AG08396 (cell line): Measurements from ENCODE around the gene TMEM178B.
"Not testable (repeated sequence)": the region's sequence is repeated elsewhere in the genome, so short reads cannot be mapped to it uniquely, and the experiment has no call there.

ENCODE experiments used
- DNase-seq: peaks from one replicate; pipeline ENCODE4 v3.0.0; 2012; ENCODE audit warnings: low spot score, mixed read lengths

The TMEM178B gene

GRCh38 chr7:141387521-141388217 lies 313.8 kb downstream of the TMEM178B start:
- DNase-seq: no peak

GRCh38 chr7:141389140-141389796 lies 315.4 kb downstream of the TMEM178B start:
- DNase-seq: no peak

- no peak for DNase-seq
Measured at GRCh38 chr7:141390339-141390738, 316.5 kb downstream of the TMEM178B start.

GRCh38 chr7:141393056-141393455 lies 319.2 kb downstream of the TMEM178B start:
- no peak for DNase-seq

DNA sequence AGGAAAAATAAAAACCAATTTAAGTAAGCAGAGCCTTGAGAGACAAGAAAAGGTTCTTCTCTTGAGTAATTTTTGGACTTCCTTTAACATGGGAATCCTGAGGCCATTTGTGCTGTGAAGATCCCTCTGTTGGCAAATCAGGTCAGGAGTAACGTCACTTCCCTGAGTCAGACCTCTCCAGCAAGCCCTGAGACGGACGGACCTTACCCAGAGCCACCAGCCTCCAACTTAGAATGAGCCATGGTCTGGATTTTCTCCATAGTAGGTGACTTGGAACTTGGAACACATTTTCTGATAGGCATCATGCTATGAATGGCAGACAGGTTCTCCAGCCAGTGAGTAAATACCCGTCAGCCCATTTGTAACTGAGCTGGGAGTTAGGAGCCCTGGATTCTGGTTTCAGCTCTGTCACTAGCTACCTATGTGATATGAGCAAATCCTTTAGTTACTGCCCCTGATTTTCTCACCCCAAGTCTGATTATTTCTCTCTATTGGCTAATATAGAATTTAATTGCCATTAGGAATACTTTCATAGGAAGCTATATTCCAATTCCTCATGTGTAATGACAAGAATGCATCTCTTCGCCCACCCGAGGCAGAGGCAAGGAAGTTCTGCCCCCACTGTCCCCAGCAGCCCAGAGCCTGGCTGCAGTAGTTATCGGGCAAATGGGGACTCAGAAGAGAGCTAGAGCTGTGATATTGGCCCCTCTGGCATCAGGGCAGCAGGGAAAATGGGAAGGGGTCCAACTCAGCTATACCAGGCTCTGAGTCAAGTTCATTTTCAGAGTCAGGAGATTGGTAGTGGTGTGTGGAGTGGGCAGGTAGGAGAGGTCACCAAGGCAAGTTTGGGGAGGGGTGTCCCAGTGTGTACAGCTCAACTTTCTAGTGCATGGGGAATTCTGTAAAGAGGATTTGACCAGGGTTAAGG lies 323.6 kb downstream of the TMEM178B start:
- no peak for DNase-seq

GRCh38 chr7:141400356-141400755 lies 326.5 kb downstream of the TMEM178B start:
- no peak for DNase-seq

DNA sequence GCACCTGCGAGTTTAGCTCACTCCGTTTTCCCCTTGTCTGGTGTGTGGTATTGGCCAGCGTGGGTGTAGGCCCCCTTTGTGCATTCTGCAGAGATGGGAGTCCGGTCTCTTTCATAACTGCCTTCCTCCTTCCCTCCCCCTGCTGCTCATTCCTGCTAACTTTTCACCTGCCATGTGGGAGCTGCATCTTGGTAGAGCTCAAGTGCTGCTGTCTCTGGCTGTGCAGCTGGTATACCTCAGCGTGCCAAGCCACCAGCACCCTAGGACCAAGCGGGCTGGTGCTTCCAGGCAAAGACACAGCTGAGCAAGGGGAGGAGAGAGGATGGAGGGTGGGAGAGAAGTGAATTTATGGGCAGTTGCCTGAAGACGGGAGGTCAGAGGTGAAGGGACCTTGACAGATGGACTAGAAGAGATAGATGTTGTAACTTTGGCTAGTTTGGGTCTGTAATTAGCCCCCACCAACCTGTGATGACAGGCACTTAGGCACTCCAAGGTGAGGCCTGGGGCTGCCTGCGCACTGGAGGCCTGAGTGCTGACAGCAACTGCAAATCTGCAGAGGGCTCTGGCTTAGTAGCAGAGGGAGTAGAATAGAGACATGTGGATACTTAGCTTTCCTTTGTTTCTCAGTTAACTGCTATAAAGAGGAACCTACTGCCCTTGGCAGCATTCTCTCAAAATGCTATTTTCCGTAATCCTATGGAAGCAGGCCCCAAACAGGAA lies 328.6 kb downstream of the TMEM178B start:
- no peak for DNase-seq

DNA sequence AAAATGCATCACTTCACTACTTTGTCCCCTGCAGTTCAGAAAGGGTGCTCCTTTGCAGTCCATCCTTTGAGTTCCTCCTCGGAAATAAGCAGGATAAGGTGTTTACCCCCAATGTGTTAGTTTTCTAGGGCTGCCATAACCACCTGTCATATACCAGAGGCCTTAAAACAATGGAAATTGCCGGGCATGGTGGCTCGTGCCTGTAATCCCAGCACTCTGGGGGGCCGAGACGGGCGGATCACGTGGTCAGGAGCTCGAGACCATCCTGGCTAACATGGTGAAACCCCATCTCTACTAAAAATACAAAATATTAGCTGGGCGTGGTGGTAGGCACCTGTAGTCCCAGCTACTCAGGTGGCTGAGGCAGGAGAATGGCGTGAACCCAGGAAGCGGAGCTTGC lies 330.0 kb downstream of the TMEM178B start:
- not testable (repeated sequence) for DNase-seq

- DNase-seq: no peak
Measured at GRCh38 chr7:141406347-141406746, 332.5 kb downstream of the TMEM178B start.

- no peak for DNase-seq
Measured at GRCh38 chr7:141407893-141408292, 334.0 kb downstream of the TMEM178B start.

DNA sequence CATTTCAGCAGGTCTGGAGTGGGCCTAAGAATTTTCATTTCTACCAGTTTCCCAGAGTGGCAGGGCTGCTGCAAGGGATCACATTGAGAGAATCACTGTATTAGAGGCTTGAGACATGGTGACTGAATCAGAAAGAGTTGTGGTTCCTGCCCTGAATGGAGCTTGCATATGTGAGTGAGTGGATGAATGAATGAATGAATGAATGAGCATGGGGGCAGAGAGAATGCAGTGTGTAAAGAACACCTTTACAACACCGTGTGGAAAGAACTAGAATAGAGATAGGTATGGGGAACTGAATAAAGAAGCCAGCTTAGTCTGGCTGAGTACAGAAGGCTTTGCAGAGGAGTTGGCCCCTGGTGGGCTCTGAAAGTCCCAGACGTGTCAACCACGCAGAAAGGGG lies 334.6 kb downstream of the TMEM178B start:
- no peak for DNase-seq

DNA sequence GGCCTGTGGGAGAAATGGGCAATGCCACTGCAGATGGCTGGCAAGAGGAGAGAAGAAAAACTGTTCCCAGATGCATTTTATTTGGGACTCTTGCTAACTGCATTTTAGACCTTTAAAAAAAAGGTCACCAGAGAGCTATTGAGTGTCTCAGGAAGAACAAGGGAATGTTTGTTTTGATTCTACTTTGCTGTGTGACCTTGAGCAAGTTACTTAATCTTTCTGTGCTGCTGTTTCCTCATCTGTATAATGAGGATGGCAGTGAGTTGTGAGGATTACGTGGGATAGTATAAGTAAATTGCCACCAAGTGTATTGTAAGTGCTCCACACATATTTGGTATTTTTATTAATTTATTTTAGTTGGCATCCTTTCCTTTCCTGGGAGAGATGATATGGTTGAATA lies 335.4 kb downstream of the TMEM178B start:
- DNase-seq: no peak

GRCh38 chr7:141409801-141410329 lies 336.0 kb downstream of the TMEM178B start:
- DNase-seq: no peak

DNA sequence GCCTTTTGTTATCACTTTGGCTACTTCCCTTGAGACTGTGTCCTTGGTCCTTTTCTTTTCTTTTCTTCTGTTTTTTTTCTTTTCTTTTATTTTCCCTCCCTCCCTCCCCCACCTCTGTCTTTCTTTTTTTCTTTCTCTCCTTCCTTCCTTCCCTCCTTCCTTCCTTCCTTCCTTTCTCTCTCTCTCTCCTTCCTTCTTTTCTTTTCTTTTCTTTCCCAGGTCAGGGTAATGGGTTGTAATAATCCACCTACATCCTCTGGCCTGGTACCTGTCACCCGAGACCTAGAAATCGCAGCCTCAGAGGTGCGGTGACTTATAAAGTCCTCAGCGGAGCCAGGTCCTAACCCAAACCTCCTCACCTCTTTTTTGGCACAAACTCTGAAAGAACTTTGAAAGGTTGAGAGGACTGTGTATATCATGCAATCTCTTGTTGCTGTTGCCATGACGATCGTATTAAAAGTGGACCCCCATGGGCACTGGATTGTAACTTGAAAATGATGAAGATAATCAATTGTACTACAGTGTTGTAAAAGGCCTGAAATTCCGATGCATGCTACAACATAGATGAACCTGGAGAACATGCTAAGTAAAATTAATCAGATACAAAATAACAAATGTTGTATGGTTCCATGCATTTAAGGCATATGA lies 336.6 kb downstream of the TMEM178B start:
- DNase-seq: no peak

- no peak for DNase-seq
Measured at GRCh38 chr7:141411133-141411532, 337.3 kb downstream of the TMEM178B start.

GRCh38 chr7:141415999-141416398 lies 342.1 kb downstream of the TMEM178B start:
- DNase-seq: no peak

GRCh38 chr7:141416650-141417270 lies 342.9 kb downstream of the TMEM178B start:
- no peak for DNase-seq

GRCh38 chr7:141417506-141417905 lies 343.6 kb downstream of the TMEM178B start:
- no peak for DNase-seq

GRCh38 chr7:141418066-141418465 lies 344.2 kb downstream of the TMEM178B start:
- no peak for DNase-seq

DNA sequence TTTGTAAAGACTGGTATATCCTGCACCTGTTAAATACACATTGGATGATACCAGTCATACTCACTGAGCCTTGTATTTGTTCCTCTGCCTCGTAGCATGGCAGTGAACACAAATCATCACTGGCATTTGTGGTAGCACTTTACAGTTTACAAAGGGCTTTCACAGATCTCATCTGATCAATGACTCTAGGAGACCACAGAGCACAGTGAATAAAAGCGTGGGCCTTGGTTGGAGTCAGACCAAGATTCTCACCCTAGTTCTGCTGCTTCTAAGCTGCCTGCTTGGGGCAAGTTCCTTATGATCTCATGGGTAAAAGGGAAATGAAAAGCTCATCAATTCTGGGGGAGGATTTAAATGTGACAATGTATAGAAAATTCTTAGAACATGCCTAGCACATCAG lies 347.4 kb downstream of the TMEM178B start:
- no peak for DNase-seq

DNA sequence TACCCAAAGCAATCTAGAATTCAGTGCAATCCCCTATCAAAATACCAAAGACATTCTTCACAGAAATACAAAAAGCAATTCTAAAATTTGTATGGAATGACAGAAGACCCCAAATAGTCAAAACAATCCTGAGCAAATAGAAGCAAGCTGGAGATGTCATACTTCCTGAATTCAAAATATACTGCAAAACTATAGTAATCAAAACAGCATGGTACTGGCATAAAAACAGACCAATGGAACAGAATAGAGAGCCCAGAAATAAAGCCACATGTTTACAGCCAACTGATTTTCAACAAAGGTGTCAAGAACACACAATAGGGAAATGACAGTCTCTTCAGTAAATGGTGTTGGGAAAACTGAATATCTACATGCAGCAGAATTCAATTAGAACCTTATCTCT lies 353.3 kb downstream of the TMEM178B start:
- no peak for DNase-seq
